Measurements from ENCODE around the gene CNGB1. TPM values are rescaled to one million over a fixed set of nuclear protein-coding genes. Genes with fewer than 3 reads are reported as not detected.

CNGB1 gene
- total RNA-seq, 3 donors from 2014 or later, result 0.14 to 2.0 (median 0.55) TPM

DNA sequence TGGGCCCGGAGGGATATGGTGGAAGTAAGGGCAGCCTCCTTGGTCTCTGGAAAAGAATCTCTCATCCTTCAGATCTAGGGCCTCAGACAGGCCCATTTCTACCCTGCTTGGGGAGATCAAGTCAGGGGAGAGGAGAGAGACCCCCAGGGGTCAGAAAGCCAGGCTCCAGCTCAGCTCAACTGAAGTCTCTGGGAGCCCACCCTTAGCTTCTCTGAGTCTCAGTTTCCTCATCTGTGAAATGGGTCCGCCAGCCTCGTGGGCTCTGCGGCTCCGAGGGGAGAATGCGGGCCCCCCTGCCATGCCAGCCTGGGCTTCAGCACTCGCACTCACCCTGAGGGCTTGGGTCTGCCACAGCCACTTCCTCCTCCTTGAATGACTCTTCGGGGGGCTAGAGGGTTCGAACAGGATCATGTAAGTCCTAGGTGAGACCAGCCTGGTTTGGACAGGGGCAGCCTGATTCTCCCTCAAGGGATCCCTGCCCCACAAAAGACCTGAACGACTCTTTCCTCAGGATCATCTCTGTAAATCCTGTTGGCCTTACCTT, 6.7 kb downstream of the CNGB1 start:
- no peaks in the 10 kb centered on the region for H3K36me3 ChIP-seq (ENCODE audit: low read depth)
- TF ChIP-seq, protein P1, sequence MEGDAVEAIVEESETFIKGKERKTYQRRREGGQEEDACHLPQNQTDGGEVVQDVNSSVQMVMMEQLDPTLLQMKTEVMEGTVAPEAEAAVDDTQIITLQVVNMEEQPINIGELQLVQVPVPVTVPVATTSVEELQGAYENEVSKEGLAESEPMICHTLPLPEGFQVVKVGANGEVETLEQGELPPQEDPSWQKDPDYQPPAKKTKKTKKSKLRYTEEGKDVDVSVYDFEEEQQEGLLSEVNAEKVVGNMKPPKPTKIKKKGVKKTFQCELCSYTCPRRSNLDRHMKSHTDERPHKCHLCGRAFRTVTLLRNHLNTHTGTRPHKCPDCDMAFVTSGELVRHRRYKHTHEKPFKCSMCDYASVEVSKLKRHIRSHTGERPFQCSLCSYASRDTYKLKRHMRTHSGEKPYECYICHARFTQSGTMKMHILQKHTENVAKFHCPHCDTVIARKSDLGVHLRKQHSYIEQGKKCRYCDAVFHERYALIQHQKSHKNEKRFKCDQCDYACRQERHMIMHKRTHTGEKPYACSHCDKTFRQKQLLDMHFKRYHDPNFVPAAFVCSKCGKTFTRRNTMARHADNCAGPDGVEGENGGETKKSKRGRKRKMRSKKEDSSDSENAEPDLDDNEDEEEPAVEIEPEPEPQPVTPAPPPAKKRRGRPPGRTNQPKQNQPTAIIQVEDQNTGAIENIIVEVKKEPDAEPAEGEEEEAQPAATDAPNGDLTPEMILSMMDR (IDR thresholded peaks at IDR 0.05), result no peak
- H3K4me3 ChIP-seq, result no peak overlapping the region
- intact Hi-C loops (cut with DNase I, micrococcal nuclease), result no loop called here
- H3K4me1 ChIP-seq (ENCODE audit: low read depth), result no peaks in the 10 kb centered on the region
- no peaks in the 10 kb centered on the region for H3K9me3 ChIP-seq
- peak in 1 of 3 donors; percentile 7 for DNase-seq
- no peak for ATAC-seq

DNA sequence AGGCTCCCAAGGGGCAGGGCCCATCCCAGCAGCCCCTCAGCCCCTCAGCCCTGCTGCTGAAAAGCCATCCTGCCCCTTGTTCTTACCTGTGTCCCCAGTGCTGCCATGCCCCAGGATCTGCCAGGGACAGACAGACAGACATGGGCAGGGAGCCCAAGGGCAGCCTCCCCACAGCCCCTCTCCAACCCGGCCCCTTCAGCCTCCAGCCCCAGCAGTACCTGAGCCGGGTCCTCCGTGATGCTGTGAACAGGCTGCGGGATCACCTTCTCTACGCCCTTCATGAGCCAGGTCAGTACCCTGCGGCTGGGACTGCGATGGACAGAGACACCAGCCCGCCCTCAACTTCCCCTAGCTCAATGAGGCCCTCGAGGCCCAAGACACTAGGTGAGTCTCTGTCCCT, 8.2 kb downstream of the CNGB1 start:
- ATAC-seq (no peak), DNase-seq (peak in 1 of 3 donors; percentile 25)
- no peak overlapping the region for H3K4me3 ChIP-seq
- no peaks in the 10 kb centered on the region for H3K9me3 ChIP-seq
- TF ChIP-seq, protein P1 (IDR thresholded peaks at IDR 0.05), result no peak
- intact Hi-C loops (cut with DNase I, micrococcal nuclease), result no loop called here
- no peaks in the 10 kb centered on the region for H3K36me3 ChIP-seq (ENCODE audit: low read depth)
- no peaks in the 10 kb centered on the region for H3K4me1 ChIP-seq (ENCODE audit: low read depth)

DNA sequence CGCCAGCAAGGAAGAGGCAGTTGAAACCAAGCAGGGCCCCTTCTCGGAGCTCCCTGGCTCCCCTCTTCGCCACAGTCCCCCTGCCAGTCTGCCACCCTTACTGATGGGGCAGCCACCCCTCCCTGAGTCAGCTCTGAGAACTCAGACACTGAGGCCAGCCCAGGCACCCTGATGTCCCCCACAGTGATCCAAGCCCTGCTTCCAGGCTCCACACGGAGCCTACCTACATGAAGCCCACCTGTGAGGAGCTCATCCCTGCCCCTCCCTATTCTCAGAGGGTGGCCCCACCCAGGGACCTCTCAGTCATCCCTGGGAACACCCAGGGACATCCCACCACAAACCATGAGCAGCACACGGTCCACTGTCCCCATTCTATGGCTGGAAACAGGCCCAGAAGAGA, 8.9 kb downstream of the CNGB1 start:
- DNase-seq, result peak in 1 of 3 donors; percentile 13
- TF ChIP-seq, protein P1 (IDR thresholded peaks at IDR 0.05), result no peak
- Histone ChIP-seq H3K4me3 (no peak overlapping the region), H3K9me3 (no peaks in the 10 kb centered on the region), H3K36me3 (ENCODE audit: low read depth) (no peaks in the 10 kb centered on the region), H3K4me1 (ENCODE audit: low read depth) (no peaks in the 10 kb centered on the region)
- intact Hi-C loops (cut with DNase I, micrococcal nuclease), result no loop called here
- no peak for ATAC-seq

DNA sequence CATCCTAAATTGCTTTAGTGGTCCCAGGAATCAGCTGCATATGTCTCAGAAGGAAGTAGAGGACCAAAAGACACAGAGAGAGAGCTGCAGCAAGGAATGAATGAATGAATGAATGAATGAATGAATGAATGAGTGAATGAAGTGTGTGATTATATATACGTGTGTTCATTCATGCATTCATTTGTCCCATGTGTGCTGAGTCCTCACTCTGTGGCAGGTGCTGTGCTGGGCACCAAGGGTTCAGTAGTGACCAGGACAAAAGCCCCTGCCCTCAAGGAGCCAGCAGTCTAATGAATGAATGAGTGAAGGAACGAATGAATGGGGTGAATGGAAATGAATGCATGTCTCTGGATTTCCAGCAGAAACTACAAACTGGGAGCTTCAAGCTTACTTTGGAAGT, 9.4 kb downstream of the CNGB1 start:
- ATAC-seq, result no peak
- no peaks in the 10 kb centered on the region for H3K9me3 ChIP-seq
- H3K4me3 ChIP-seq, result no peak overlapping the region
- TF ChIP-seq, protein P1 (IDR thresholded peaks at IDR 0.05), result no peak
- DNase-seq, result no peak
- no peaks in the 10 kb centered on the region for H3K4me1 ChIP-seq (ENCODE audit: low read depth)
- intact Hi-C loops (cut with DNase I, micrococcal nuclease), result no loop called here
- no peaks in the 10 kb centered on the region for H3K36me3 ChIP-seq (ENCODE audit: low read depth)

DNA sequence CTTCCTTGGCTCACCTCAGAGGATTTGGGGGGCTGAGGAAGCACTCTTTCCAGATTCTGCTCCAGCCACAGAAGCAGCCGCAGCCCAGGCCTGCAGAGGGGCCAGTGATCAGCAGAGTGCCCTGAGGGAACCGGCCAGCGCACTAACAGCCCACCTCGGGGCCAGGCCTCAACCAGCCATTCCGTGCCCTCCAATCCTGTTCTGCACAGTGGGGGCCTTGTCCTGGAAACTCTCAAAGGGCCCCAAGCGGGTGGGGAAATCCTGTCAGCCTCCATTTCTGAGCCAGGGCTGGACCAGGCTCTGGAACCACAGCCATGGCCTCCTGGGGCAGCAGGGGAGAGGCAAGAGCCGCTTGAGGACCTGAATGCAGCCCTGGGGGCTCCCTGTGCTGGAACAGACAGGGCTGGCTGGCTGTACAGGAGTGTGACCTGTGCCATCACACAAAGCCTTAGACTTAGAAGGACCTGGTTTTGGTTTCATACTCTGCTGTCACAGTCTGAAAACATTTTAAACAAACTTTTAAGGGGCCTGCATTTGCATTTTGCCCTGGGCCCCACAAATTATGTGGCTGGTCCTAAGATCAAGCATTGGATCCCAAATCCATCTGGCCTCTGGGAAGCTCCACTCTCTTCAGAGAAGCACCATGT, 10.0 kb downstream of the CNGB1 start:
- TF ChIP-seq, protein P1 (IDR thresholded peaks at IDR 0.05), result no peak
- intact Hi-C loops (cut with DNase I, micrococcal nuclease), result no loop called here

More for the DNA sequence above, 10.0 kb downstream of the CNGB1 start:
- Histone ChIP-seq H3K4me1 (ENCODE audit: low read depth) (no peaks in the 10 kb centered on the region), H3K4me3 (no peak overlapping the region), H3K9me3 (no peaks in the 10 kb centered on the region), H3K36me3 (ENCODE audit: low read depth) (no peaks in the 10 kb centered on the region)
- no peak for ATAC-seq
- DNase-seq, result peak in 1 of 3 donors; percentile 19

All from mucosa of descending colon (tissue), 3 donors.